PC-9 (cell line): ENCODE measurements around the gene OR2H1. TPM values are rescaled to one million over a fixed set of nuclear protein-coding genes. Genes with fewer than 3 reads are reported as not detected.

Source experiments
- BruUV-seq: library from RNA; stranded (reverse); fragments of 400-500 nt; replicated peaks from 2 replicates; lab custom pipeline; 2021; lab: Mats Ljungman, UMichigan
- CTCF ChIA-PET: fragments of 300-600 bp; sonication (Branson Sonifier 250); formaldehyde crosslinking; loops from one replicate; lab custom pipeline; 2022; ENCODE audit warnings: antibody characterized with exemption; lab: Charles Lee
- POLR2A ChIA-PET: fragments of 300-600 bp; sonication (Branson Sonifier 250); formaldehyde crosslinking; loops from one replicate; lab custom pipeline; 2022; ENCODE audit warnings: antibody characterized with exemption; ENCODE audit not compliant: unreplicated experiment; lab: Charles Lee
- DNase-seq, 2 experiments: peaks; one replicate each; pipeline versions ENCODE4 v3.0.0 to v3.0.0-alpha.2; 2015 to 2022; ENCODE audit warnings: mixed read lengths in 1 of 2
- H2AFZ ChIP-seq: fragments of 200-600 bp; sonication (generic); 2 replicates; pipeline ENCODE4 v1.8.1; 2017; ENCODE audit warnings: antibody characterized with exemption
- H3F3A ChIP-seq: fragments of 200-600 bp; sonication (generic); 2 replicates; pipeline ENCODE4 v1.8.1; 2017; ENCODE audit warnings: antibody characterized with exemption, mild to moderate bottlenecking, low read depth; ENCODE audit not compliant: insufficient read depth
- H3K27ac ChIP-seq: fragments of 200-600 bp; sonication (generic); 2 replicates; pipeline ENCODE4 v1.6.1; 2016; ENCODE audit warnings: mixed run types
- H3K27me3 ChIP-seq: fragments of 200-600 bp; sonication (generic); 2 replicates; pipeline ENCODE4 v1.6.1; 2016; ENCODE audit warnings: low read depth, mixed run types; ENCODE audit not compliant: insufficient read depth
- H3K36me3 ChIP-seq: fragments of 200-600 bp; sonication (generic); 2 replicates; pipeline ENCODE4 v1.6.1; 2016; ENCODE audit warnings: low read depth, mixed run types
- H3K4me1 ChIP-seq: fragments of 200-600 bp; sonication (generic); replicated peaks from 2 replicates; pipeline ENCODE4 v1.6.1; 2016; ENCODE audit warnings: mixed run types; ENCODE audit not compliant: insufficient read depth
- H3K4me2 ChIP-seq: fragments of 200-600 bp; sonication (generic); 2 replicates; pipeline ENCODE4 v1.6.1; 2017; ENCODE audit warnings: mixed run types
- H3K4me3 ChIP-seq: fragments of 200-600 bp; sonication (generic); 2 replicates; pipeline ENCODE4 v1.6.1; 2016; ENCODE audit warnings: mixed run types
- H3K79me2 ChIP-seq: fragments of 200-600 bp; sonication (generic); 2 replicates; pipeline ENCODE4 v1.6.1; 2017; ENCODE audit warnings: low read depth, mixed run types
- H3K9me2 ChIP-seq: fragments of 200-600 bp; sonication (generic); 2 replicates; pipeline ENCODE4 v1.8.1; 2017; ENCODE audit warnings: mild to moderate bottlenecking; ENCODE audit not compliant: insufficient read depth
- H3K9me3 ChIP-seq: fragments of 200-600 bp; sonication (generic); 2 replicates; pipeline ENCODE4 v1.8.1; 2016; ENCODE audit warnings: low read depth; ENCODE audit not compliant: insufficient read depth
- H4K20me1 ChIP-seq: fragments of 200-600 bp; sonication (generic); 2 replicates; pipeline ENCODE4 v1.8.1; 2017; ENCODE audit not compliant: insufficient read depth
- CTCF ChIP-seq: fragments of 200-600 bp; sonication (generic); conservative IDR thresholded peaks from 2 replicates; pipeline ENCODE4 v1.6.1; 2017; ENCODE audit warnings: mixed run types, antibody characterized with exemption, mild to moderate bottlenecking, moderate library complexity
- EZH2 ChIP-seq: fragments of 200-600 bp; sonication (generic); IDR thresholded peaks from 2 replicates; pipeline ENCODE4 v1.8.0; 2017; ENCODE audit warnings: antibody characterized with exemption, low read depth
- intact Hi-C: fragments of 100-400 bp; cut with micrococcal nuclease; formaldehyde crosslinking; loops from one replicate; pipeline ENCODE4 v1.10.0; 2022; ENCODE audit not compliant: unreplicated experiment
- total RNA-seq: library from RNA; stranded (reverse); gene quantifications from 2 replicates; pipeline ENCODE4 v1.2.3, GENCODE V29; 2021

The OR2H1 gene
- total RNA-seq, 1 experiment from 2014 or later = not detected

DNA sequence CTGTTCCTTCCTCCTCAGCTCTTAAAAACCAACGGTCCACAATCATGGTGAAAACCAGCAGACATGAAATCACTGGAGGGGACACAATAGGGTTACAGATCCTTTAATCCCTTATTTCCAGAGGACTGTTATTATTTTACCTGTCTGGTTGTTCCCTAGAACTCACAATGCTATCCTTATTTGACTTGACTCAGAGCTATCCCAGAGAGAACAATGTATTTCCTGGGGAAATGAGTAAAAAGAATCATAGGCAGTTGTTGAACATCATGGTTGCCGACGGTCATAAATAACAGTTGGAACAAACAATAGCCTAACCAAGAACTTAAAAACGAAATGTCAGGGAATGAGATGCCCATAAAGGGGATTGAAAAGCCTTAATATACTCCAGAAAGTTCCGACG lies 9.3 kb downstream of the OR2H1 start:
- no peak overlapping the region for H2AFZ ChIP-seq
- no peaks in the 10 kb centered on the region for H3K4me1 ChIP-seq
- no peak overlapping the region for H3K4me3 ChIP-seq
- no TSS peak for BruUV-seq
- H3K36me3 ChIP-seq = no peaks in the 10 kb centered on the region
- H3K9me2 ChIP-seq = no peaks in the 10 kb centered on the region
- H3K9me3 ChIP-seq = no peaks in the 10 kb centered on the region
- no peak overlapping the region for H3K27ac ChIP-seq
- intact Hi-C loops = no loop called here
- CTCF ChIA-PET = no interaction called here
- TF ChIP-seq EZH2 = no peak
- no peak for TF ChIP-seq CTCF
- no peaks in the 10 kb centered on the region for H3K79me2 ChIP-seq
- DNase-seq = no peak
- no peaks in the 10 kb centered on the region; the same call in 1 of the 2 replicates for H3K27me3 ChIP-seq
- POLR2A ChIA-PET = no interaction called here
- no peaks in the 10 kb centered on the region for H3F3A ChIP-seq
- H3K4me2 ChIP-seq = no peak overlapping the region
- no peaks in the 10 kb centered on the region for H4K20me1 ChIP-seq

GRCh38 chr6:29474996-29475395 lies 18.0 kb downstream of the OR2H1 start:
- no TSS peak for BruUV-seq
- H3K9me3 ChIP-seq = no peaks in the 10 kb centered on the region
- intact Hi-C loops = no loop called here
- H2AFZ ChIP-seq = no peak overlapping the region
- no peaks in the 10 kb centered on the region for H3K36me3 ChIP-seq
- no peaks in the 10 kb centered on the region for H3K4me1 ChIP-seq
- ChIA-PET CTCF (no interaction called here), POLR2A (no interaction called here)
- H3K27me3 ChIP-seq = peaks cover 8% of the 10 kb centered on the region
- no peak overlapping the region for H3K4me2 ChIP-seq
- H3K27ac ChIP-seq = no peak overlapping the region
- H4K20me1 ChIP-seq = no peaks in the 10 kb centered on the region
- no peaks in the 10 kb centered on the region for H3K9me2 ChIP-seq
- DNase-seq = no peak
- H3K4me3 ChIP-seq = no peak overlapping the region
- TF ChIP-seq EZH2 = no peak
- no peaks in the 10 kb centered on the region for H3F3A ChIP-seq
- no peaks in the 10 kb centered on the region for H3K79me2 ChIP-seq

DNA sequence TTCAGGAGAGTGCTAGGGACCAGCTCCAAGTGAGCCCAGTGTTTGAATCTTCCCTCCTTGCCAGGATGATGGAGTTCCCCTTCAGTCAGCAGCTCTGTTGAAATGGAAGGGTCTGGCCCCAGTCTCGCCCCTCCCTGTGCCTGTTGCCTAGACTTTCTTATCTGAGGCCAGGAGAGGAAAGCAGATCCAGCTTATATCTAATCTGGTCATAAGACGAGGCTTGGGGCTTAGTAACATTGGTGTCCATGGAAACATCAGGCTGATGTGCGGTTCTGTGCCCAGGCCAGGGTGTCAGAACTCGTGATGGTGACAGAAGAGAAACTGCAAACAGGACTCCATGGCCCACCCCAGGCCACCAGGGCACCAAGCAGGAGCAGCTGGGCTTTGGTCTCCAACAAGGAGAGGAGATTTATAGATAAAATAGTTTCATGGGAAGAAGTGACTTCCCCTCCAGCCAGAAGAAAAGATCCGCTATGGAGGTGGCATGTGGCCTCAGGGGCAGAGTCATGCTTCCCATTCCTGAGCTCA lies 21.0 kb downstream of the OR2H1 start:
- ChIA-PET CTCF (no interaction called here), POLR2A (no interaction called here)
- no peak overlapping the region for H3K4me2 ChIP-seq
- no peak for DNase-seq
- H3K36me3 ChIP-seq = no peaks in the 10 kb centered on the region
- TF ChIP-seq CTCF (no peak), EZH2 (no peak)
- H3K9me2 ChIP-seq = no peaks in the 10 kb centered on the region
- no peaks in the 10 kb centered on the region for H4K20me1 ChIP-seq
- no TSS peak for BruUV-seq
- no peaks in the 10 kb centered on the region for H3K4me1 ChIP-seq
- H3K27me3 ChIP-seq = no peaks in the 10 kb centered on the region; the same call in none of the 2 replicates
- H3K79me2 ChIP-seq = no peaks in the 10 kb centered on the region
- no peak overlapping the region for H3K4me3 ChIP-seq
- no peak overlapping the region for H3K27ac ChIP-seq
- H3K9me3 ChIP-seq = no peaks in the 10 kb centered on the region
- intact Hi-C loops = no loop called here
- no peak overlapping the region for H2AFZ ChIP-seq
- H3F3A ChIP-seq = no peaks in the 10 kb centered on the region

GRCh38 chr6:29478740-29479139 lies 21.8 kb downstream of the OR2H1 start:
- H3K27me3 ChIP-seq = no peaks in the 10 kb centered on the region; the same call in 1 of the 2 replicates
- H3K36me3 ChIP-seq = no peaks in the 10 kb centered on the region
- H3K4me2 ChIP-seq = no peak overlapping the region
- no peaks in the 10 kb centered on the region for H4K20me1 ChIP-seq
- H3K4me1 ChIP-seq = no peaks in the 10 kb centered on the region
- BruUV-seq = no TSS peak
- no peak overlapping the region for H3K4me3 ChIP-seq
- H3K9me2 ChIP-seq = no peaks in the 10 kb centered on the region
- no peak for DNase-seq
- H3F3A ChIP-seq = no peaks in the 10 kb centered on the region
- no peak for TF ChIP-seq CTCF
- no peak for TF ChIP-seq EZH2
- H3K27ac ChIP-seq = no peak overlapping the region
- ChIA-PET CTCF (no interaction called here), POLR2A (no interaction called here)
- H3K9me3 ChIP-seq = no peaks in the 10 kb centered on the region
- H3K79me2 ChIP-seq = no peaks in the 10 kb centered on the region
- intact Hi-C loops = no loop called here
- H2AFZ ChIP-seq = no peak overlapping the region
